ENCODE data around the gene C5. TPM values are rescaled to one million over a fixed set of nuclear protein-coding genes. Genes with fewer than 3 reads are reported as not detected.

The C5 gene
- total and polyA plus RNA-seq, 9 of the 15 experiments (the other 6 are each of a cell fraction or from before 2014, with no cell fraction given), result 0.08 to 0.91 (median 0.42) TPM

GRCh38 chr9:121059513-121059912 is 9.4 kb upstream of the C5 start (continued):
- TF ChIP-seq, protein P1, sequence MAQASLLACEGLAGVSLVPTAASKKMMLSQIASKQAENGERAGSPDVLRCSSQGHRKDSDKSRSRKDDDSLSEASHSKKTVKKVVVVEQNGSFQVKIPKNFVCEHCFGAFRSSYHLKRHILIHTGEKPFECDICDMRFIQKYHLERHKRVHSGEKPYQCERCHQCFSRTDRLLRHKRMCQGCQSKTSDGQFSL (CRISPR knock-in tag; IDR thresholded peaks at IDR 0.05), result no peak
- TF ChIP-seq, protein P1 (tag; IDR thresholded peaks at IDR 0.05), result no peak
- TF ChIP-seq ZNF668 (CRISPR knock-in tag; IDR thresholded peaks at IDR 0.05) (no peak), SMARCE1 (IDR thresholded peaks at IDR 0.05) (no peak), CREBBP (IDR thresholded peaks at IDR 0.05; ENCODE audit: low read depth, low read length) (no peak)

DNA sequence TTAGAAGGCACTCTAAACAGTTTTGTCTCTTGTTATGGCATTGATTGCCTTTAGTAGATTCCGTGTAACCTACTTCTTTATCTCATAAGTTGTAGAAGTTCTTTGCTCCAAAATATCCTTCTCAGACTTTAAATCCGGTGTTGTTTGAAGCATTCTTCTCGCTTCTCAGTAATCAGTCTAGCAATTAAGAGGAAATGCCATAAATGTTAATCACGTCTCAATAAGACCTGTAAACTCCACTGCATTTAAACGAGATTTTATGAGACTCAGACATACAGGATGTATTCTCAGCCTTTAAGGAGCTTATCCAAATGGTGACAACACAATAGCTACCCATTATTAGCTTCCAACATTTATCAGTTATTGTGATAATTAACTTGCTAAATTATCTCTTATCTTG is 7.7 kb upstream of the C5 start:
- Histone ChIP-seq H3K4me1 (replicated peaks in 1 of 2; ENCODE audit: control insufficient read depth in 2 of 2, insufficient read depth in 2 of 2, low read length in 2 of 2) (no peaks in the 10 kb centered on the region; a peak in 1 of 5 replicates), H3K9ac (ENCODE audit: insufficient read depth in 1 of 2, low read depth in 2 of 2, low read length in 2 of 2) (no peak overlapping the region), H3K9me3 (replicated peaks; ENCODE audit: control insufficient read depth, insufficient read depth, low read depth, low read length) (no peaks in the 10 kb centered on the region), H3K4me2 (ENCODE audit: insufficient read depth, low read length) (no peak overlapping the region), H3K27me3 (ENCODE audit: control insufficient read depth in 2 of 2, insufficient read depth in 2 of 2, low read length in 2 of 2) (no peaks in the 10 kb centered on the region), H4K20me1 (replicated peaks; ENCODE audit: control insufficient read depth, insufficient read depth, low read length) (no peaks in the 10 kb centered on the region), H3K36me3 (ENCODE audit: control insufficient read depth, insufficient read depth, low read length) (no peaks in the 10 kb centered on the region), H3K4me3 (no peak overlapping the region), H3K27ac (ENCODE audit: extremely low read depth, low read depth, low read length) (no peak overlapping the region), H3K9me1 (ENCODE audit: control insufficient read depth, insufficient read depth, low read length) (no peaks in the 10 kb centered on the region), H2AFZ (ENCODE audit: low read depth, low read length) (no peak overlapping the region; the same call in 1 of the 2 replicates), H3K79me2 (ENCODE audit: control insufficient read depth, insufficient read depth, low read length) (no peaks in the 10 kb centered on the region)
- 4% methylated on average over 5 of the region's 5 CpGs for WGBS (ENCODE audit: insufficient coverage, low coverage, missing lambda C conversion rate)
- CTCF ChIA-PET (ENCODE audit: low intra/inter-chr PET ratio), result no interaction called here
- FAIRE-seq (no peak), DNase-seq (ENCODE audit: extremely low read depth in 1 of 4, low spot score in 3 of 4) (no peak), ATAC-seq (no peak)
- no peak for TF ChIP-seq ILK (tag; IDR thresholded peaks at IDR 0.05; ENCODE audit: borderline replicate concordance, low read depth)
- TF ChIP-seq MAZ (CRISPR knock-in tag; conservative IDR thresholded peaks at IDR 0.05 in 1 of 2, IDR thresholded peaks at IDR 0.05 in 1 of 2), result no peak
- no peak for TF ChIP-seq ZNF12 (CRISPR knock-in tag; IDR thresholded peaks at IDR 0.05)
- TF ChIP-seq IRF9 (tag; IDR thresholded peaks at IDR 0.05), result no peak
- TF ChIP-seq ZNF778 (CRISPR knock-in tag; IDR thresholded peaks at IDR 0.05), result no peak
- TF ChIP-seq BRD4 (IDR thresholded peaks at IDR 0.05), result no peak
- TF ChIP-seq, protein P2, sequence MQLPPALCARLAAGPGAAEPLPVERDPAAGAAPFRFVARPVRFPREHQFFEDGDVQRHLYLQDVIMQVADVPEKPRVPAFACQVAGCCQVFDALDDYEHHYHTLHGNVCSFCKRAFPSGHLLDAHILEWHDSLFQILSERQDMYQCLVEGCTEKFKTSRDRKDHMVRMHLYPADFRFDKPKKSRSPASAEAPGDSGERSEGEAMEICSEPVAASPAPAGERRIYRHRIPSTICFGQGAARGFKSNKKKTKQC (CRISPR knock-in tag; IDR thresholded peaks at IDR 0.05), result no peak
- TF ChIP-seq NBN (IDR thresholded peaks at IDR 0.05; ENCODE audit: low read depth), result no peak
- TF ChIP-seq PHF20 (IDR thresholded peaks at IDR 0.05; ENCODE audit: partially characterized antibody), result no peak
- TF ChIP-seq, protein P3, sequence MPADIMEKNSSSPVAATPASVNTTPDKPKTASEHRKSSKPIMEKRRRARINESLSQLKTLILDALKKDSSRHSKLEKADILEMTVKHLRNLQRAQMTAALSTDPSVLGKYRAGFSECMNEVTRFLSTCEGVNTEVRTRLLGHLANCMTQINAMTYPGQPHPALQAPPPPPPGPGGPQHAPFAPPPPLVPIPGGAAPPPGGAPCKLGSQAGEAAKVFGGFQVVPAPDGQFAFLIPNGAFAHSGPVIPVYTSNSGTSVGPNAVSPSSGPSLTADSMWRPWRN (IDR thresholded peaks at IDR 0.05; ENCODE audit: low read depth), result no peak
- intact Hi-C loops (cut with micrococcal nuclease), result no loop called here
- in situ Hi-C loops (cut with MboI), result no loop called here
- no TSS peak for BruUV-seq (replicated peaks)
- POLR2A ChIA-PET, result no interaction called here
